IPS-15b (cell line): ENCODE measurements around the gene MIER3.

Source experiments
- H3K27me3 ChIP-seq: one replicate; pipeline ENCODE4 v1.6.1; 2013; ENCODE audit warnings: low read length; ENCODE audit not compliant: control insufficient read depth, insufficient read depth
- H3K36me3 ChIP-seq: one replicate; pipeline ENCODE4 v1.6.1; 2013; ENCODE audit warnings: low read length; ENCODE audit not compliant: control insufficient read depth, insufficient read depth
- H3K4me1 ChIP-seq: one replicate; pipeline ENCODE4 v1.6.1; 2013; ENCODE audit warnings: mild to moderate bottlenecking, low read length; ENCODE audit not compliant: control insufficient read depth, insufficient read depth
- H3K4me3 ChIP-seq: one replicate; pipeline ENCODE4 v1.5.1; 2013; ENCODE audit warnings: low read depth, low read length
- H3K9ac ChIP-seq: one replicate; pipeline ENCODE4 v1.6.1; 2013; ENCODE audit warnings: low read depth, mild to moderate bottlenecking, low read length
- H3K9me3 ChIP-seq: one replicate; pipeline ENCODE4 v1.6.1; 2013; ENCODE audit warnings: mild to moderate bottlenecking, low read length; ENCODE audit not compliant: control insufficient read depth, insufficient read depth

Gene MIER3

GRCh38 chr5:56951946-56952691 is at the start of gene MIER3:
Gene MIER3 (minus strand): TSS chr5:56952123. CDS start chr5:56952102, 21 bp downstream.
- Histone ChIP-seq H3K4me1 (no peaks in the 10 kb centered on the region), H3K27me3 (peaks cover 16% of the 10 kb centered on the region), H3K9ac (peak within 1 kb of the TSS; percentile 75), H3K9me3 (no peaks in the 10 kb centered on the region), H3K36me3 (no peaks in the 10 kb centered on the region), H3K4me3 (peak within 1 kb of the TSS; percentile 93)

GRCh38 chr5:56995596-56995995 is 43.7 kb upstream of the MIER3 start:
- Histone ChIP-seq H3K4me3 (no peak overlapping the region), H3K4me1 (no peaks in the 10 kb centered on the region), H3K27me3 (no peaks in the 10 kb centered on the region), H3K36me3 (no peaks in the 10 kb centered on the region), H3K9me3 (no peaks in the 10 kb centered on the region), H3K9ac (no peak overlapping the region)

- no peaks in the 10 kb centered on the region for H3K4me1 ChIP-seq
- no peak overlapping the region for H3K4me3 ChIP-seq
- H3K9ac ChIP-seq, result no peak overlapping the region
- no peaks in the 10 kb centered on the region for H3K27me3 ChIP-seq
- no peaks in the 10 kb centered on the region for H3K9me3 ChIP-seq
- no peaks in the 10 kb centered on the region for H3K36me3 ChIP-seq
Observed at GRCh38 chr5:56993241-56993640, 41.3 kb upstream of the MIER3 start.

GRCh38 chr5:56989676-56990075 is 37.8 kb upstream of the MIER3 start:
- no peaks in the 10 kb centered on the region for H3K27me3 ChIP-seq
- H3K36me3 ChIP-seq, result no peaks in the 10 kb centered on the region
- no peaks in the 10 kb centered on the region for H3K9me3 ChIP-seq
- no peak overlapping the region for H3K9ac ChIP-seq
- H3K4me3 ChIP-seq, result no peak overlapping the region
- no peaks in the 10 kb centered on the region for H3K4me1 ChIP-seq

DNA sequence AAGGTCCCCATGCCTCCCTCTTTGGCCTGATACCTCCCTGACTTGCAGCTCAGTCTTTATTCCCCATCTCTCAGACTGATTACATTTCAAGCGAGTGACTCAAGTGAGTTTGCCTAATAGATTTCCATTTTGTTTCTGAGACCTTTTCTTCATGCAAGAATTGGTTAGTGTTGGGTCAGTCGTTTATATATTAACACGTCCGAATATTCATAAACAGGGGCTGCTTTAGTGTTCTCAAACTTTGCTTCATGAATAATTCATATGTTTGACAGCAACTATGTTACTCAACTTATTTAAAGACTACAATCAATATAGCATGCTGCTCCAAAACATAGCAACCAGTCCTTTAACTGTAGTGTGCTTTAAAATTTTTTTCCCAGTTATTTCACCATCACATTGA is 36.6 kb upstream of the MIER3 start:
- Histone ChIP-seq H3K9ac (no peak overlapping the region), H3K27me3 (no peaks in the 10 kb centered on the region), H3K9me3 (no peaks in the 10 kb centered on the region)

DNA sequence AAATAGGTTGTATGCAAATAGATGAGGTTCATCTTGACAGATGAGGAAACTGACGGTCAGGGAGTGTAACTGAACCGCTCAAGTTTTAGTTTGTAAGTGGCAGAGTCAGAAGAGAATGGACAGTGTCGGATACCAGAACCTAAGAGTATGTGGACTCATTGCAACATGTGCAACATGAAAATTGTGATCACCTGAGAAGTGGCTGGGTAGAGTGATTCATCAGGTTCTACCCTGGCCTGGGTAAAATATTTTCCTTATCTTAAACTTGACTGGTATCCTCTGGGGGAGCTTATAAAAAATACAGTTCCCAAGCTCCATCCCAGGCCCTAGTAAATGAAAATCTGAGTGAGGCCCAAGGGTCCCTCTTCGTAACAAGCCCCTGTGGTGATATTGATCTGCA is 35.2 kb upstream of the MIER3 start:
- H3K36me3 ChIP-seq, result no peaks in the 10 kb centered on the region
- H3K27me3 ChIP-seq, result no peaks in the 10 kb centered on the region
- no peak overlapping the region for H3K9ac ChIP-seq
- H3K4me1 ChIP-seq, result no peaks in the 10 kb centered on the region
- no peaks in the 10 kb centered on the region for H3K9me3 ChIP-seq
- no peak overlapping the region for H3K4me3 ChIP-seq

More for the DNA sequence above, 36.6 kb upstream of the MIER3 start:
- Histone ChIP-seq H3K4me1 (no peaks in the 10 kb centered on the region), H3K36me3 (no peaks in the 10 kb centered on the region), H3K4me3 (no peak overlapping the region)

GRCh38 chr5:56986626-56986947 is 34.7 kb upstream of the MIER3 start:
- no peaks in the 10 kb centered on the region for H3K27me3 ChIP-seq
- no peaks in the 10 kb centered on the region for H3K9me3 ChIP-seq
- H3K36me3 ChIP-seq, result no peaks in the 10 kb centered on the region
- H3K9ac ChIP-seq, result no peak overlapping the region
- H3K4me3 ChIP-seq, result no peak overlapping the region
- no peaks in the 10 kb centered on the region for H3K4me1 ChIP-seq

- no peak overlapping the region for H3K4me3 ChIP-seq
- H3K4me1 ChIP-seq, result no peaks in the 10 kb centered on the region
- H3K9ac ChIP-seq, result no peak overlapping the region
- H3K36me3 ChIP-seq, result no peaks in the 10 kb centered on the region
- H3K27me3 ChIP-seq, result no peaks in the 10 kb centered on the region
- H3K9me3 ChIP-seq, result no peaks in the 10 kb centered on the region
Observed at GRCh38 chr5:56985936-56986625, 34.2 kb upstream of the MIER3 start.

- Histone ChIP-seq H3K9me3 (no peaks in the 10 kb centered on the region), H3K4me1 (no peaks in the 10 kb centered on the region), H3K4me3 (no peak overlapping the region), H3K36me3 (no peaks in the 10 kb centered on the region), H3K9ac (no peak overlapping the region), H3K27me3 (no peaks in the 10 kb centered on the region)
Observed at GRCh38 chr5:56984445-56984844, 32.5 kb upstream of the MIER3 start.

- Histone ChIP-seq H3K9ac (no peak overlapping the region), H3K4me3 (no peak overlapping the region), H3K27me3 (no peaks in the 10 kb centered on the region), H3K9me3 (no peaks in the 10 kb centered on the region), H3K4me1 (no peaks in the 10 kb centered on the region), H3K36me3 (no peaks in the 10 kb centered on the region)
Observed at GRCh38 chr5:56983593-56984361, 31.9 kb upstream of the MIER3 start.

- H3K4me1 ChIP-seq, result no peaks in the 10 kb centered on the region
- H3K9ac ChIP-seq, result no peak overlapping the region
- H3K36me3 ChIP-seq, result no peaks in the 10 kb centered on the region
- no peaks in the 10 kb centered on the region for H3K9me3 ChIP-seq
- no peak overlapping the region for H3K4me3 ChIP-seq
- no peaks in the 10 kb centered on the region for H3K27me3 ChIP-seq
Observed at GRCh38 chr5:56981548-56982315, 29.8 kb upstream of the MIER3 start.
